Vagina (tissue), 2 donors: ENCODE data around the gene PCDHGC3. TPM values are rescaled to one million over a fixed set of nuclear protein-coding genes. Genes with fewer than 3 reads are reported as not detected.

ENCODE experiments used
- DNase-seq, 2 donors: peaks; one replicate each; pipeline ENCODE4 v3.0.0-alpha.2; 2017; ENCODE audit errors: extremely low spot score in 2 of 2
- H3K27ac ChIP-seq: fragments of 200-600 bp; sonication (generic); one replicate; pipeline ENCODE4 v1.5.1; 2019
- H3K27me3 ChIP-seq: fragments of 200-600 bp; sonication (generic); one replicate; pipeline ENCODE4 v1.5.1; 2019
- H3K36me3 ChIP-seq, 2 donors: fragments of 200-600 bp; sonication (generic); one replicate each; pipeline ENCODE4 v1.5.1; 2017 to 2019
- H3K4me1 ChIP-seq: fragments of 200-600 bp; sonication (generic); one replicate; pipeline ENCODE4 v1.5.1; 2019
- H3K4me3 ChIP-seq, 2 donors: fragments of 200-600 bp; sonication (generic); 1 replicate in 1 of 2; 2 replicates in 1 of 2; pipeline ENCODE4 v1.5.1; 2016 to 2019
- H3K9me3 ChIP-seq: fragments of 200-600 bp; sonication (generic); one replicate; pipeline ENCODE4 v1.5.1; 2019
- POLR2A ChIP-seq, 2 donors: fragments of 450-650 bp; IDR thresholded peaks; one replicate each; pipeline ENCODE4 v1.6.1; 2017; ENCODE audit warnings: antibody characterized with exemption in 2 of 2, mild to moderate bottlenecking in 2 of 2, moderate library complexity in 2 of 2
- POLR2AphosphoS5 ChIP-seq, 2 donors: sonication (generic); formaldehyde crosslinking; IDR thresholded peaks; one replicate each; pipeline ENCODE4 v1.9.0; 2017; ENCODE audit warnings: antibody characterized with exemption in 2 of 2, mild to moderate bottlenecking in 2 of 2, low read depth in 1 of 2; ENCODE audit not compliant: insufficient read depth in 1 of 2
- intact Hi-C: fragments of 100-400 bp; cut with DNase I; formaldehyde crosslinking; loops from one replicate; pipeline ENCODE4 v1.15.1; 2023
- total RNA-seq: library from RNA; depleted of rRNA; stranded (reverse); fragments of >200 nt; gene quantifications from one replicate; pipeline ENCODE4 v1.2.3, GENCODE V29; 2016
- TF ChIP-seq, protein P1 (sequence below), 3 experiments: fragments of 450-650 bp in 2 of 3; fragments of 200-600 bp in 1 of 3; sonication (generic) in 1 of 3; IDR thresholded peaks; one replicate each; pipeline ENCODE4 v1.5.1; 2017 to 2019; ENCODE audit warnings: antibody characterized with exemption in 3 of 3, mild to moderate bottlenecking in 2 of 3, moderate library complexity in 2 of 3

The PCDHGC3 gene
- total RNA-seq, 1 donor from 2014 or later: 78.3 TPM

DNA sequence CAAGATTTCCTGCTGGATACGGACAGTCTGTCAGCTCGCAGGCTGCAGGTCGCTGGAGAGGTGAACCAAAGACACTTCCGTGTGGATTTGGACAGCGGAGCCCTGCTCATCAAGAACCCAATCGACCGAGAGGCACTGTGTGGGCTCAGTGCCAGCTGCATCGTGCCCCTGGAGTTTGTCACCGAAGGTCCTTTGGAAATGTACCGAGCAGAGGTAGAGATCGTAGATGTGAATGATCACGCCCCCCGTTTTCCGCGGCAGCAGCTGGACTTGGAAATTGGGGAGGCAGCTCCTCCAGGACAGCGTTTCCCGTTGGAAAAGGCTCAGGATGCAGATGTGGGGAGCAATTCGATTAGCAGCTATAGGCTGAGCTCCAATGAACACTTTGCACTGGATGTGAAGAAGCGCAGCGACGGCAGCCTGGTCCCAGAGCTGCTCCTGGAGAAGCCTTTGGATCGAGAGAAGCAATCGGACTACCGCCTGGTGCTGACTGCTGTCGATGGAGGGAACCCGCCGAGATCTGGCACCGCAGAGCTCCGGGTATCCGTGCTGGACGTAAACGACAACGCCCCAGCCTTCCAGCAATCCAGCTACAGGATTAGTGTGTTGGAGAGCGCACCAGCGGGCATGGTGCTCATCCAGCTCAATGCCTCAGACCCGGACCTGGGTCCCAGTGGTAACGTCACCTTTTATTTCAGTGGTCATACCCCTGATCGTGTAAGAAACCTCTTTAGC lies 9.7 kb downstream of the PCDHGC3 start:
- Histone ChIP-seq H3K36me3 (peaks cover 0 to 8% of the 10 kb centered on the region in 2 donors), H3K27me3 (no peaks in the 10 kb centered on the region), H3K4me3 (peak overlapping the region; percentile 43 to 45), H3K27ac (peak overlapping the region; percentile 63), H3K4me1 (peaks cover 73% of the 10 kb centered on the region), H3K9me3 (no peaks in the 10 kb centered on the region)
- no peak for DNase-seq
- intact Hi-C loops: no loop called here
- TF ChIP-seq, protein P1, sequence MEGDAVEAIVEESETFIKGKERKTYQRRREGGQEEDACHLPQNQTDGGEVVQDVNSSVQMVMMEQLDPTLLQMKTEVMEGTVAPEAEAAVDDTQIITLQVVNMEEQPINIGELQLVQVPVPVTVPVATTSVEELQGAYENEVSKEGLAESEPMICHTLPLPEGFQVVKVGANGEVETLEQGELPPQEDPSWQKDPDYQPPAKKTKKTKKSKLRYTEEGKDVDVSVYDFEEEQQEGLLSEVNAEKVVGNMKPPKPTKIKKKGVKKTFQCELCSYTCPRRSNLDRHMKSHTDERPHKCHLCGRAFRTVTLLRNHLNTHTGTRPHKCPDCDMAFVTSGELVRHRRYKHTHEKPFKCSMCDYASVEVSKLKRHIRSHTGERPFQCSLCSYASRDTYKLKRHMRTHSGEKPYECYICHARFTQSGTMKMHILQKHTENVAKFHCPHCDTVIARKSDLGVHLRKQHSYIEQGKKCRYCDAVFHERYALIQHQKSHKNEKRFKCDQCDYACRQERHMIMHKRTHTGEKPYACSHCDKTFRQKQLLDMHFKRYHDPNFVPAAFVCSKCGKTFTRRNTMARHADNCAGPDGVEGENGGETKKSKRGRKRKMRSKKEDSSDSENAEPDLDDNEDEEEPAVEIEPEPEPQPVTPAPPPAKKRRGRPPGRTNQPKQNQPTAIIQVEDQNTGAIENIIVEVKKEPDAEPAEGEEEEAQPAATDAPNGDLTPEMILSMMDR (IDR thresholded peaks at IDR 0.05): no peak
- TF ChIP-seq POLR2AphosphoS5 (IDR thresholded peaks at IDR 0.05; ENCODE audit: insufficient read depth in 1 of 2, low read depth in 1 of 2) (no peak), POLR2A (IDR thresholded peaks at IDR 0.05) (no peak)

DNA sequence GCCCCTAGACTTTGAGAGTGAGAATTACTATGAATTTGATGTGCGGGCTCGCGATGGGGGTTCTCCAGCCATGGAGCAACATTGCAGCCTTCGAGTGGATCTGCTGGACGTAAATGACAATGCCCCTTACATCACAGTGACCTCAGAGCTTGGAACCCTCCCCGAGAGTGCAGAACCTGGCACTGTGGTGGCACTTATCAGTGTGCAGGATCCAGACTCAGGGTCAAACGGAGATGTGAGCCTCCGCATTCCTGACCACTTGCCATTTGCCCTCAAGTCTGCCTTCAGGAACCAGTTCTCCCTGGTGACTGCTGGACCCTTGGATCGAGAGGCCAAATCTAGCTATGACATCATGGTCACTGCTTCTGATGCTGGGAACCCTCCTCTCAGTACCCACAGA lies 10.3 kb downstream of the PCDHGC3 start:
- Histone ChIP-seq H3K27ac (no peak overlapping the region), H3K4me3 (peak overlapping the region in 1 of 2 donors; percentile 45), H3K27me3 (no peaks in the 10 kb centered on the region), H3K36me3 (peaks cover 0 to 7% of the 10 kb centered on the region in 2 donors), H3K9me3 (no peaks in the 10 kb centered on the region), H3K4me1 (peaks cover 67% of the 10 kb centered on the region)
- DNase-seq: no peak
- TF ChIP-seq, protein P1 (IDR thresholded peaks at IDR 0.05): no peak
- TF ChIP-seq POLR2A (IDR thresholded peaks at IDR 0.05): no peak
- no peak for TF ChIP-seq POLR2AphosphoS5 (IDR thresholded peaks at IDR 0.05; ENCODE audit: insufficient read depth in 1 of 2, low read depth in 1 of 2)
- intact Hi-C loops: no loop called here

- DNase-seq: no peak
- TF ChIP-seq, protein P1 (IDR thresholded peaks at IDR 0.05): no peak
- TF ChIP-seq POLR2A (IDR thresholded peaks at IDR 0.05): no peak
- TF ChIP-seq POLR2AphosphoS5 (IDR thresholded peaks at IDR 0.05; ENCODE audit: insufficient read depth in 1 of 2, low read depth in 1 of 2): no peak
- no peaks in the 10 kb centered on the region for H3K27me3 ChIP-seq
- intact Hi-C loops: no loop called here
- no peaks in the 10 kb centered on the region for H3K9me3 ChIP-seq
- no peak overlapping the region for H3K4me3 ChIP-seq
- H3K27ac ChIP-seq: no peak overlapping the region
- peaks cover 65% of the 10 kb centered on the region for H3K4me1 ChIP-seq
- peaks cover 0 to 7% of the 10 kb centered on the region in 2 donors for H3K36me3 ChIP-seq
Measured at GRCh38 chr5:141487131-141487530, 11.4 kb downstream of the PCDHGC3 start.

GRCh38 chr5:141488591-141489561 lies 13.1 kb downstream of the PCDHGC3 start, which contains the start of gene PCDHGC5:
PCDHGC5 (plus strand) TSS chr5:141489081; CDS start chr5:141489241, 160 bp downstream.
- Histone ChIP-seq H3K9me3 (no peaks in the 10 kb centered on the region), H3K27ac (peak within 1 kb of the TSS; percentile 58), H3K27me3 (no peaks in the 10 kb centered on the region), H3K4me3 (no peak within 1 kb of the TSS), H3K36me3 (peaks cover 0 to 7% of the 10 kb centered on the region in 2 donors), H3K4me1 (peaks cover 65% of the 10 kb centered on the region)
- intact Hi-C loops: no loop called here
- no peak for DNase-seq
- no peak for TF ChIP-seq POLR2A (IDR thresholded peaks at IDR 0.05)
- no peak for TF ChIP-seq POLR2AphosphoS5 (IDR thresholded peaks at IDR 0.05; ENCODE audit: insufficient read depth in 1 of 2, low read depth in 1 of 2)
- TF ChIP-seq, protein P1 (IDR thresholded peaks at IDR 0.05): no peak
